ENCODE results near the gene AGRN.

AGRN gene

GRCh38 chr1:1040004-1040991, 20.4 kb downstream of the AGRN start:
- peak; percentile 83 for DNase-seq

GRCh38 chr1:1041092-1041523, 21.2 kb downstream of the AGRN start:
- DNase-seq: no peak

GRCh38 chr1:1041873-1042272, 22.0 kb downstream of the AGRN start:
- DNase-seq: no peak

- DNase-seq: no peak
Measured at GRCh38 chr1:1042835-1043234, 22.9 kb downstream of the AGRN start.

GRCh38 chr1:1043411-1043810, 23.5 kb downstream of the AGRN start:
- no peak for DNase-seq

- no peak for DNase-seq
Measured at GRCh38 chr1:1043921-1044320, 24.0 kb downstream of the AGRN start.

GRCh38 chr1:1044455-1045078, 24.6 kb downstream of the AGRN start:
- DNase-seq: no peak

DNA sequence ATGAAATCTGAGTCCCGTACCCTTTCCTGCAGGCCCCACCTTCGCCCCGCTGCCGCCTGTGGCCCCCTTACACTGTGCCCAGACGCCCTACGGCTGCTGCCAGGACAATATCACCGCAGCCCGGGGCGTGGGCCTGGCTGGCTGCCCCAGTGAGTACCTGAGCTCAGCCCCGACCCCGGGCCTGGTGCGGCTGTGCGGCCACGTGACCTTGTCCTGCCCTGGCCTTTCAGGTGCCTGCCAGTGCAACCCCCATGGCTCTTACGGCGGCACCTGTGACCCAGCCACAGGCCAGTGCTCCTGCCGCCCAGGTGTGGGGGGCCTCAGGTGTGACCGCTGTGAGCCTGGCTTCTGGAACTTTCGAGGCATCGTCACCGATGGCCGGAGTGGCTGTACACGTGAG, 25.2 kb downstream of the AGRN start:
- DNase-seq: no peak

- DNase-seq: no peak
Measured at GRCh38 chr1:1046243-1046642, 26.3 kb downstream of the AGRN start.

DNA sequence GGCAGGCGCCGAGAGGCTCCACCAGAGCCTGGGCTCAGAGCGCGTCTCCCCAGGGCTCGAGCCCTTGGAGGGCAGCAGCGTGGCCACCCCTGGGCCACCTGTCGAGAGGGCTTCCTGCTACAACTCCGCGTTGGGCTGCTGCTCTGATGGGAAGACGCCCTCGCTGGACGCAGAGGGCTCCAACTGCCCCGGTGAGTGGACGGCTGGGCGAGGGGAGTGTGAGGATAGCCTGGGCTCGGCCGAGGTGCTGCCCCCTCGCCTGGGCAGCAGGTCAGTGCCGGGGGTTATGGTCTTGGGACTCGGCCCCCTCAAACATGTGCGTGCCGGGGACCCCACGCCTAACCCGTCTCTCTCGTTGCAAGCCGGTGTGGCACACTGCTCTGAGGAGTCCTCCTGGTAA, 26.8 kb downstream of the AGRN start:
- DNase-seq: no peak

GRCh38 chr1:1047407-1047806, 27.5 kb downstream of the AGRN start:
- no peak for DNase-seq

GRCh38 chr1:1047963-1048362, 28.0 kb downstream of the AGRN start:
- no peak for DNase-seq

GRCh38 chr1:1048765-1049164, 28.8 kb downstream of the AGRN start:
- DNase-seq: no peak

DNA sequence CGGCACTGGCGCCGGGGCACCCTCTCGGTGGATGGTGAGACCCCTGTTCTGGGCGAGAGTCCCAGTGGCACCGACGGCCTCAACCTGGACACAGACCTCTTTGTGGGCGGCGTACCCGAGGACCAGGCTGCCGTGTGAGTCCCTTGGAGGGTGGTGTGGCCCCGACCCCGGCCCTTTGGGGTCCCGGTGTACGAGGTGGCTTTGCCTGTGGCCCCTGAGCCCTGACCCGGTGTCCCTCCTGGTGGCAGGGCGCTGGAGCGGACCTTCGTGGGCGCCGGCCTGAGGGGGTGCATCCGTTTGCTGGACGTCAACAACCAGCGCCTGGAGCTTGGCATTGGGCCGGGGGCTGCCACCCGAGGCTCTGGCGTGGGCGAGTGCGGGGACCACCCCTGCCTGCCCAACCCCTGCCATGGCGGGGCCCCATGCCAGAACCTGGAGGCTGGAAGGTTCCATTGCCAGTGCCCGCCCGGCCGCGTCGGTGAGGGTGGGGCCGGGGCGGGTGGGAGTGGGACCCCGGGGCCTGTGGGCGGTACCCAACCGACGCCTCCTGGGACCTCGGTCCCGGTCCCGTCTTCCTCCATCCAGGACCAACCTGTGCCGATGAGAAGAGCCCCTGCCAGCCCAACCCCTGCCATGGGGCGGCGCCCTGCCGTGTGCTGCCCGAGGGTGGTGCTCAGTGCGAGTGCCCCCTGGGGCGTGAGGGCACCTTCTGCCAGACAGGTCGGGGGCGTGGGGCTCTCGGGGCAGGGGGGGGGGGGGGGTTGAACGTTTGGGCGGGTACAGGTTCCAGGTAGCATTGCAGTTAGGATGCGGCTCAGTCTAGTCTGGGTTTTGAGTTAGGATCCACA, 29.6 kb downstream of the AGRN start:
- no peak for DNase-seq

GRCh38 chr1:1050577-1051052, 30.7 kb downstream of the AGRN start:
- no peak for DNase-seq

DNA sequence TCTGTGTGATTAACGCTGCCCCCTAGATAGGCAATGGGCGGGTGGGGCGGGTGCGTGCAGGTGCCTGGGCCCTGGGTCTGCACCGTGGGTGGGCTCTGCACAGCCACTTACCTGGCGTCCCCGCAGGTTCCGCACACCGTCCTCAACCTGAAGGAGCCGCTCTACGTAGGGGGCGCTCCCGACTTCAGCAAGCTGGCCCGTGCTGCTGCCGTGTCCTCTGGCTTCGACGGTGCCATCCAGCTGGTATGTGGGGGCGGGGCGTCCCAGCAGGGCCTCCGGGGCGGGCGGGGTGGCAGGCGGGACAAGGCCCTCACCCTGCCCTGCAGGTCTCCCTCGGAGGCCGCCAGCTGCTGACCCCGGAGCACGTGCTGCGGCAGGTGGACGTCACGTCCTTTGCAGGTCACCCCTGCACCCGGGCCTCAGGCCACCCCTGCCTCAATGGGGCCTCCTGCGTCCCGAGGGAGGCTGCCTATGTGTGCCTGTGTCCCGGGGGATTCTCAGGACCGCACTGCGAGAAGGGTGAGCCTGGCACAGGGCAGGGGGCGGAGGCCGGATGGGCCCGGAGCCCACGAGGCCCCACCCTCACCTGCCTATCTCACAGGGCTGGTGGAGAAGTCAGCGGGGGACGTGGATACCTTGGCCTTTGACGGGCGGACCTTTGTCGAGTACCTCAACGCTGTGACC, 31.3 kb downstream of the AGRN start:
- no peak for DNase-seq

DNA sequence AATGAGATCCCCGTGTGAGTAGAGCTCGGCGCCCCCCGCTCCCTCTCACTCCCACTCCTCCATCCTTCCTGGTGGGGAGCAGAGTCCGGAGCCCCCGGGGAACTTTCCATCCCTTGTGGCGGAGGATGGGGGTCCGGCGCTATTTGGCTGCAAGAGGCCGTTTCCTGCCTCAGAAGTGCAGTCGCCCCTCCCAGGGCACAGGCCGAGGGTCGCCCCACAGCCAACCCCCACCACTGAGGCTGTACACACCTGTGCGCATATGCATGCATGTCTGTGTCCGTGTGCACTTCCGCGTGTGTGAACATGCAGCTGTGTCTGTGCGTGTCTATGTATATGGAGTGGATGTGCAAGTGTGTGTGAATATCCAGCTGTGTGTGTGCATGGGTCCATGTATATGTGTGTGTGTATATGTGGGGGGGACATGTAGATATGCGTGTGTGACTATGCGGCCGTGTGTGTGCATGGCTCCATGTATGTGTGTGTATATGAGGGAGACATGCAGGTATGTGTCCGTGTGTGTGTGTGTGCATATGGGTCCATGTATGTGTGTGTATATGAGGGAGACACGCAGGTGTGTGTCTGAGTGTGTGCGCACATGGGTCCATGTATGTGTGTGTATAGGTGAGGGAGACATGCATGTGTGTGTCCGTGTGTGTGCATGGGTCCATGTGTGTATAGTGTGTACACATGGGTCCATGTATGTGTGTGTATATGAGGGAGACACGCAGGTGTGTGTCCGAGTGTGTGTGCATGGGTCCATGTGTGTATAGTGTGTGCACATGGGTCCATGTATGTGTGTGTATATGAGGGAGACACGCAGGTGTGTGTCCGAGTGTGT, 32.3 kb downstream of the AGRN start:
- DNase-seq: no peak

GRCh38 chr1:1053022-1053421, 33.1 kb downstream of the AGRN start:
- no peak for DNase-seq

DNA sequence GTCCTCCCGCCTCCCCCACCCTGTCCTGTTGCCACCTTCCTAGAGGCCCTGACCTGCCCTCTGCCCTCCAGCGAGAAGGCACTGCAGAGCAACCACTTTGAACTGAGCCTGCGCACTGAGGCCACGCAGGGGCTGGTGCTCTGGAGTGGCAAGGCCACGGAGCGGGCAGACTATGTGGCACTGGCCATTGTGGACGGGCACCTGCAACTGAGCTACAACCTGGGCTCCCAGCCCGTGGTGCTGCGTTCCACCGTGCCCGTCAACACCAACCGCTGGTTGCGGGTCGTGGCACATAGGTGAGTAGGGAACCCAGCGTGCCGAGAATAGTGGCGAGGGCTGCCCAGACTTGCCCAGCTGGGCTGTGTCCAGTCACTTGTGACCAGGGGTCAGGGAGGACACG, 33.8 kb downstream of the AGRN start:
- no peak for DNase-seq

DNA sequence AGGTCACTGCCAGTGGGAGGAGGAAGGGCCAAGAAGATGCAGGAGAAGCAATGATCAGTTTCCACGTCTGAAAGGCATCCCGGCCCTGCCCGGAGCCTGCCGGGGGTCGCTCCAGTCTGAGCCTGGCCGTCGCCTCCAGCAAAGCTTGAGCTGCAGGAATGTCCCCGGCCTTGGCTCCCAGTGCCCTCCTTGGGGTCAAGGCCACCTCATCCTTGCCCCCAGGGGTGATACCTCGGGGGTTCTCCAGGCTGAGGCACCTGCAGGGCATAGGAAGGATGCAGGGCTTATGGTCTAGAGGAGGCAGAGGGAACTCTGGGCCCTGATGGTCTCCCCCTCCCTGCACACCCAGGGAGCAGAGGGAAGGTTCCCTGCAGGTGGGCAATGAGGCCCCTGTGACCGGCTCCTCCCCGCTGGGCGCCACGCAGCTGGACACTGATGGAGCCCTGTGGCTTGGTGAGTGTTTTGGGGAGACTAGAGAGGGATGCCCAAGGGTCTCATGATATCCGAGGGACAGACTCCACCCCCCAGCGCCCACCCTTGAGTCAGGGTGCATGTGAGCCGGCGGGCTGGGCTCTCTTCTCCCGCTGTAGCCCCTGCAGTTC, 34.3 kb downstream of the AGRN start:
- no peak for DNase-seq

DNA sequence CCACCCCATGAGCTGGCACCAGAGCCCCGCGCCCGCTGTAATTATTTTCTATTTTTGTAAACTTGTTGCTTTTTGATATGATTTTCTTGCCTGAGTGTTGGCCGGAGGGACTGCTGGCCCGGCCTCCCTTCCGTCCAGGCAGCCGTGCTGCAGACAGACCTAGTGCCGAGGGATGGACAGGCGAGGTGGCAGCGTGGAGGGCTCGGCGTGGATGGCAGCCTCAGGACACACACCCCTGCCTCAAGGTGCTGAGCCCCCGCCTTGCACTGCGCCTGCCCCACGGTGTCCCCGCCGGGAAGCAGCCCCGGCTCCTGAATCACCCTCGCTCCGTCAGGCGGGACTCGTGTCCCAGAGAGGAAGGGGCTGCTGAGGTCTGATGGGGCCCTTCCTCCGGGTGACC, 35.1 kb downstream of the AGRN start:
- no peak for DNase-seq
